GM19452 (cell line): ENCODE measurements around the gene CCDC89.

Experiments used
- ATAC-seq: cut with Tn5 transposase; IDR thresholded peaks from one replicate; pipeline ENCODE4 v1.9.1; 2021; ENCODE audit not compliant: unreplicated experiment

CCDC89 gene

GRCh38 chr11:85685820-85686459, at the start of gene CCDC89:
TSS of gene CCDC89 (minus strand) at chr11:85686195. CDS start at chr11:85686130, 65 bp downstream.
- no peak for ATAC-seq

- ATAC-seq = peak; percentile 92
Measured at GRCh38 chr11:85732965-85733364, 47.0 kb upstream of the CCDC89 start.

GRCh38 chr11:85726381-85726780, 40.4 kb upstream of the CCDC89 start:
- no peak for ATAC-seq

GRCh38 chr11:85725510-85726258, 39.7 kb upstream of the CCDC89 start:
- ATAC-seq = no peak

- no peak for ATAC-seq
Measured at GRCh38 chr11:85724748-85725465, 38.9 kb upstream of the CCDC89 start.

GRCh38 chr11:85723088-85723487, 37.1 kb upstream of the CCDC89 start:
- no peak for ATAC-seq

GRCh38 chr11:85721191-85721590, 35.2 kb upstream of the CCDC89 start:
- no peak for ATAC-seq

- ATAC-seq = no peak
Measured at GRCh38 chr11:85718991-85719807, 33.2 kb upstream of the CCDC89 start.

- ATAC-seq = no peak
Measured at GRCh38 chr11:85718126-85718943, 32.3 kb upstream of the CCDC89 start.

GRCh38 chr11:85717429-85717828, 31.4 kb upstream of the CCDC89 start:
- ATAC-seq = no peak

- no peak for ATAC-seq
Measured at GRCh38 chr11:85712953-85713352, 27.0 kb upstream of the CCDC89 start.

- no peak for ATAC-seq
Measured at GRCh38 chr11:85710917-85711316, 24.9 kb upstream of the CCDC89 start.

- ATAC-seq = no peak
Measured at GRCh38 chr11:85709941-85710702, 24.1 kb upstream of the CCDC89 start.

GRCh38 chr11:85705800-85706199, 19.8 kb upstream of the CCDC89 start:
- no peak for ATAC-seq

GRCh38 chr11:85704967-85705366, 19.0 kb upstream of the CCDC89 start:
- no peak for ATAC-seq

GRCh38 chr11:85699957-85700741, 14.2 kb upstream of the CCDC89 start:
- peak; percentile 88 for ATAC-seq

- no peak for ATAC-seq
Measured at GRCh38 chr11:85698195-85698594, 12.2 kb upstream of the CCDC89 start.

GRCh38 chr11:85697747-85698146, 11.8 kb upstream of the CCDC89 start:
- no peak for ATAC-seq

- no peak for ATAC-seq
Measured at GRCh38 chr11:85695546-85695945, 9.6 kb upstream of the CCDC89 start.
